ENCODE results near the gene INPP5A.

DNA sequence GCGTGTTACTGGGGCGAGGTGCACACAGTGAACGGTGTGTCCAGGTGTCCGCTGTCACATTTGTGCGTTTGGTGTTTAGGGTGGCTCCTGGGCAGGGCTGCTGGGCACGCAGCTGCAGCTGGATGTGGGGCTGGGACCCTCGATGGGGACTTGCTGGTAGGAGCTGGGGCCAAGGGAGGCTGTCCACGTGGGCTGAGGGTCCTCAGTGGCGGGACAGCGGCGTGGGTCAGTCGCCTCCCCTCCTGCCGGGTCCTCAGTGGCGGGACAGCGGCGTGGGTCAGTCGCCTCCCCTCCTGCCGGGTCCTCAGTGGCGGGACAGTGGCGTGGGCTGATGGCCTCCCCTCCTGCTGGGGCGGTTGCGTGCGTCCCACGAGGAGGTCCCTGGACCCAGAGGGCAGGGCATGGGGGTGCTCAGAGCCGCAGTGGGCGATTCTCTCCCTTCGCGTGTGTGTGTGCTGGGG, 68.5 kb downstream of the INPP5A start:
- TF ChIP-seq, protein P1, sequence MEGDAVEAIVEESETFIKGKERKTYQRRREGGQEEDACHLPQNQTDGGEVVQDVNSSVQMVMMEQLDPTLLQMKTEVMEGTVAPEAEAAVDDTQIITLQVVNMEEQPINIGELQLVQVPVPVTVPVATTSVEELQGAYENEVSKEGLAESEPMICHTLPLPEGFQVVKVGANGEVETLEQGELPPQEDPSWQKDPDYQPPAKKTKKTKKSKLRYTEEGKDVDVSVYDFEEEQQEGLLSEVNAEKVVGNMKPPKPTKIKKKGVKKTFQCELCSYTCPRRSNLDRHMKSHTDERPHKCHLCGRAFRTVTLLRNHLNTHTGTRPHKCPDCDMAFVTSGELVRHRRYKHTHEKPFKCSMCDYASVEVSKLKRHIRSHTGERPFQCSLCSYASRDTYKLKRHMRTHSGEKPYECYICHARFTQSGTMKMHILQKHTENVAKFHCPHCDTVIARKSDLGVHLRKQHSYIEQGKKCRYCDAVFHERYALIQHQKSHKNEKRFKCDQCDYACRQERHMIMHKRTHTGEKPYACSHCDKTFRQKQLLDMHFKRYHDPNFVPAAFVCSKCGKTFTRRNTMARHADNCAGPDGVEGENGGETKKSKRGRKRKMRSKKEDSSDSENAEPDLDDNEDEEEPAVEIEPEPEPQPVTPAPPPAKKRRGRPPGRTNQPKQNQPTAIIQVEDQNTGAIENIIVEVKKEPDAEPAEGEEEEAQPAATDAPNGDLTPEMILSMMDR (IDR thresholded peaks at IDR 0.05), result no peak
- no peak for TF ChIP-seq EZH2 (IDR thresholded peaks at IDR 0.05)
